H1 (cell line): ENCODE results near the gene DHCR7. TPM values are rescaled to one million over a fixed set of nuclear protein-coding genes. Genes with fewer than 3 reads are reported as not detected.

Source experiments
- CTCF ChIA-PET: fragments of 300-600 bp; sonication (Branson Sonifier 250); formaldehyde crosslinking; loops from one replicate; lab custom pipeline; 2021; ENCODE audit not compliant: partially characterized antibody; lab: Charles Lee
- POLR2A ChIA-PET: fragments of 300-600 bp; sonication (Branson Sonifier 250); formaldehyde crosslinking; loops from one replicate; lab custom pipeline; 2021; ENCODE audit warnings: inconsistent platforms; ENCODE audit not compliant: partially characterized antibody; lab: Charles Lee
- DNase-seq, 2 experiments: peaks; one replicate each; pipeline versions ENCODE4 v3.0.0 to v3.0.0-alpha.2; 2010 to 2022; ENCODE audit warnings: low spot score in 2 of 2, low read depth in 1 of 2, mixed read lengths in 1 of 2
- FAIRE-seq: peaks from 2 replicates; lab custom pipeline; 2011; peaks lifted over from hg19 to GRCh38; lab: Jason Lieb, UNC
- H2AFZ ChIP-seq: 2 replicates; pipeline ENCODE4 v1.8.1; 2012; ENCODE audit warnings: low read length, inconsistent platforms
- H2AK5ac ChIP-seq: 2 replicates; pipeline ENCODE4 v1.6.1; 2013; ENCODE audit warnings: low read depth, low read length
- H2BK120ac ChIP-seq: replicated peaks from 2 replicates; pipeline ENCODE3; 2013; ENCODE audit warnings: low read depth, low read length, inconsistent platforms
- H2BK12ac ChIP-seq: 2 replicates; pipeline ENCODE4 v1.6.1; 2013; ENCODE audit warnings: low read depth, low read length
- H2BK15ac ChIP-seq: 2 replicates; pipeline ENCODE4 v1.6.1; 2013; ENCODE audit warnings: low read length
- H2BK20ac ChIP-seq: 2 replicates; pipeline ENCODE4 v1.6.1; 2013; ENCODE audit warnings: low read length
- H2BK5ac ChIP-seq: 2 replicates; pipeline ENCODE4 v1.6.1; 2013; ENCODE audit warnings: low read depth, low read length
- H3K14ac ChIP-seq: 2 replicates; pipeline ENCODE4 v1.6.1; 2013; ENCODE audit warnings: inconsistent platforms; ENCODE audit not compliant: insufficient read length
- H3K18ac ChIP-seq: 2 replicates; pipeline ENCODE4 v1.6.1; 2013; ENCODE audit warnings: low read length; ENCODE audit errors: extremely low read depth
- H3K23ac ChIP-seq: 2 replicates; pipeline ENCODE4 v1.6.1; 2013; ENCODE audit warnings: inconsistent platforms; ENCODE audit not compliant: insufficient read length
- H3K23me2 ChIP-seq: 2 replicates; pipeline ENCODE4 v1.6.1; 2013; ENCODE audit warnings: low read depth, low read length
- H3K27ac ChIP-seq: 2 replicates; pipeline ENCODE4 v1.6.1; 2011; ENCODE audit warnings: low read depth, low read length, inconsistent platforms
- H3K27me3 ChIP-seq, 4 experiments: replicated peaks in 1 of 4; 1 replicate in 1 of 4; 2 replicates in 3 of 4; pipeline versions ENCODE4 v1.6.1 to v1.8.1; 2011 to 2013; ENCODE audit warnings: low read length in 3 of 4, mild to moderate bottlenecking in 3 of 4, inconsistent platforms in 2 of 4, mixed read lengths in 2 of 4, moderate library complexity in 1 of 4; ENCODE audit not compliant: control insufficient read depth in 3 of 4, insufficient read depth in 3 of 4; ENCODE audit errors: extremely low read depth in 1 of 4
- H3K36me3 ChIP-seq, 4 experiments: 2 replicates each; pipeline versions ENCODE4 v1.6.1 to v1.8.1; 2011 to 2013; ENCODE audit warnings: mild to moderate bottlenecking in 4 of 4, low read length in 3 of 4, moderate library complexity in 2 of 4, control low read depth in 1 of 4, inconsistent platforms in 1 of 4; ENCODE audit not compliant: insufficient read depth in 4 of 4, control insufficient read depth in 2 of 4
- H3K4ac ChIP-seq: replicated peaks from 2 replicates; pipeline ENCODE3; 2013; ENCODE audit warnings: low read length, low read depth, mixed read lengths, inconsistent platforms; ENCODE audit not compliant: insufficient read length
- H3K4me1 ChIP-seq, 4 experiments: replicated peaks in 1 of 4; 1 replicate in 1 of 4; 2 replicates in 3 of 4; pipeline versions ENCODE4 v1.6.1 to v1.8.1; 2011 to 2013; ENCODE audit warnings: low read length in 3 of 4, inconsistent platforms in 2 of 4, mixed read lengths in 1 of 4; ENCODE audit not compliant: insufficient read depth in 4 of 4, control insufficient read depth in 3 of 4
- H3K4me2 ChIP-seq, 2 experiments: 2 replicates each; pipeline versions ENCODE4 v1.6.1 to v1.8.1; 2011 to 2013; ENCODE audit warnings: low read depth in 2 of 2, low read length in 2 of 2, control low read depth in 1 of 2, inconsistent platforms in 1 of 2, mild to moderate bottlenecking in 1 of 2; ENCODE audit not compliant: insufficient read depth in 1 of 2
- H3K4me3 ChIP-seq, 4 experiments: fragments of 200-600, 300-600 bp in 1 of 4; sonication (generic), shearing (Covaris generic), sonication (Bioruptor Twin) in 1 of 4; 2 replicates each; pipeline versions ENCODE4 v1.5.1 to v1.8.1; 2011 to 2016; ENCODE audit warnings: low read length in 4 of 4, low read depth in 3 of 4, control low read depth in 2 of 4, inconsistent platforms in 2 of 4, mild to moderate bottlenecking in 2 of 4, mixed read lengths in 1 of 4, moderate library complexity in 1 of 4; ENCODE audit not compliant: insufficient read depth in 2 of 4; ENCODE audit errors: extremely low read depth in 1 of 4
- H3K56ac ChIP-seq: replicated peaks from 2 replicates; pipeline ENCODE3; 2013; ENCODE audit warnings: low read depth, mild to moderate bottlenecking, mixed read lengths, low read length, inconsistent platforms; ENCODE audit not compliant: insufficient read length
- H3K79me1 ChIP-seq: 2 replicates; pipeline ENCODE4 v1.6.1; 2013; ENCODE audit warnings: low read depth, low read length, control low read depth
- H3K79me2 ChIP-seq, 2 experiments: 2 replicates each; pipeline versions ENCODE4 v1.6.1 to v1.8.1; 2012 to 2013; ENCODE audit warnings: low read length in 2 of 2, mild to moderate bottlenecking in 2 of 2, inconsistent platforms in 1 of 2; ENCODE audit not compliant: insufficient read depth in 2 of 2, control insufficient read depth in 1 of 2
- H3K9ac ChIP-seq, 4 experiments: replicated peaks in 1 of 4; 1 replicate in 1 of 4; 2 replicates in 3 of 4; pipeline versions ENCODE4 v1.6.1 to v1.8.1; 2011 to 2013; ENCODE audit warnings: low read depth in 3 of 4, low read length in 3 of 4, control low read depth in 2 of 4, mild to moderate bottlenecking in 2 of 4, moderate library complexity in 2 of 4, inconsistent platforms in 1 of 4; ENCODE audit errors: extremely low read depth in 1 of 4
- H3K9me3 ChIP-seq, 2 experiments: 2 replicates each; pipeline versions ENCODE4 v1.6.1 to v1.8.1; 2012 to 2013; ENCODE audit warnings: mild to moderate bottlenecking in 2 of 2, moderate library complexity in 2 of 2, control low read depth in 1 of 2, inconsistent platforms in 1 of 2, low read depth in 1 of 2, low read length in 1 of 2, mixed read lengths in 1 of 2; ENCODE audit not compliant: insufficient read depth in 2 of 2
- H4K20me1 ChIP-seq, 2 experiments: replicated peaks in 1 of 2; 2 replicates each; pipeline versions ENCODE3 to v1.8.1; 2011 to 2013; ENCODE audit warnings: inconsistent platforms in 2 of 2, low read length in 2 of 2, mild to moderate bottlenecking in 1 of 2; ENCODE audit not compliant: insufficient read depth in 2 of 2, control insufficient read depth in 1 of 2
- H4K5ac ChIP-seq: 2 replicates; pipeline ENCODE4 v1.6.1; 2013; ENCODE audit warnings: low read length, low read depth, mixed read lengths, inconsistent platforms; ENCODE audit not compliant: insufficient read length
- H4K8ac ChIP-seq: 2 replicates; pipeline ENCODE4 v1.8.0; 2013; ENCODE audit warnings: mild to moderate bottlenecking, moderate library complexity, low read length, inconsistent platforms; ENCODE audit not compliant: insufficient read depth; ENCODE audit errors: extremely low read depth
- H4K91ac ChIP-seq: replicated peaks from 2 replicates; pipeline ENCODE3; 2013; ENCODE audit warnings: low read length, mixed read lengths, inconsistent platforms; ENCODE audit not compliant: insufficient read length
- EZH2 ChIP-seq: fragments of 200-600 bp; sonication (generic); IDR thresholded peaks from 2 replicates; pipeline ENCODE4 v1.7.1; 2012; ENCODE audit warnings: low read depth, mild to moderate bottlenecking, moderate library complexity, low read length, inconsistent platforms; ENCODE audit not compliant: severe bottlenecking
- HDAC2 ChIP-seq, 2 experiments: fragments of 300-600 bp in 1 of 2; sonication (generic) in 1 of 2; IDR thresholded peaks; 2 replicates each; pipeline ENCODE4 v1.6.1; 2011 to 2012; ENCODE audit warnings: low read depth in 2 of 2, low read length in 2 of 2, mild to moderate bottlenecking in 2 of 2, moderate library complexity in 2 of 2, borderline replicate concordance in 1 of 2, inconsistent platforms in 1 of 2
- JUN ChIP-seq: IDR thresholded peaks from 2 replicates; pipeline ENCODE4 v1.6.1; 2011; ENCODE audit warnings: low read depth, mild to moderate bottlenecking, improper control_type of control experiment, low read length
- WGBS, 2 experiments: shearing (Covaris generic) in 1 of 2; methylation state at CpG; one replicate each; pipeline versions ENCODE4 v1.1.6 to v1.1.7; 2013 to 2015; ENCODE audit warnings: low lambda C conversion rate in 2 of 2, mixed read lengths in 2 of 2, inconsistent platforms in 1 of 2, low coverage in 1 of 2, missing lambda C conversion rate in 1 of 2; ENCODE audit not compliant: insufficient replicate concordance in 2 of 2, insufficient coverage in 1 of 2, insufficient read length in 1 of 2; ENCODE audit errors: extremely low coverage in 1 of 2, missing lambda C conversion rate in 1 of 2; 5-methylcytosine and 5-hydroxymethylcytosine counted together
- polyA plus RNA-seq, 7 experiments: library from polyadenylated mRNA; depleted of rRNA in 3 of 7; stranded (reverse) in 5 of 7; unstranded in 2 of 7; fragments of >200 nt in 5 of 7; fragments of 200-250 nt in 2 of 7; gene quantifications; 1 replicate in 5 of 7; 2 replicates in 1 of 7; 4 replicates in 1 of 7; pipeline versions ENCODE4 v1.2.1 to v1.2.3, GENCODE V29; 2011 to 2013; ENCODE audit warnings: missing spikeins in 2 of 7, mixed read lengths in 2 of 7
- total RNA-seq: library from RNA; stranded (reverse); fragmentation: NEBNext Ultra II Directional; extraction: Animal tissue kit (Norgen Biotek cat#: 25700); gene quantifications from 2 replicates; pipeline ENCODE4 v1.2.1, GENCODE V29; 2021
- TF ChIP-seq, protein P1 (sequence below): IDR thresholded peaks from 2 replicates; pipeline ENCODE4 v1.6.1; 2012; ENCODE audit warnings: inconsistent platforms

The DHCR7 gene
- total and polyA plus RNA-seq, 2 of the 8 experiments (the other 6 are each of a cell fraction or from before 2014, with no cell fraction given), result 144 to 157 TPM

DNA sequence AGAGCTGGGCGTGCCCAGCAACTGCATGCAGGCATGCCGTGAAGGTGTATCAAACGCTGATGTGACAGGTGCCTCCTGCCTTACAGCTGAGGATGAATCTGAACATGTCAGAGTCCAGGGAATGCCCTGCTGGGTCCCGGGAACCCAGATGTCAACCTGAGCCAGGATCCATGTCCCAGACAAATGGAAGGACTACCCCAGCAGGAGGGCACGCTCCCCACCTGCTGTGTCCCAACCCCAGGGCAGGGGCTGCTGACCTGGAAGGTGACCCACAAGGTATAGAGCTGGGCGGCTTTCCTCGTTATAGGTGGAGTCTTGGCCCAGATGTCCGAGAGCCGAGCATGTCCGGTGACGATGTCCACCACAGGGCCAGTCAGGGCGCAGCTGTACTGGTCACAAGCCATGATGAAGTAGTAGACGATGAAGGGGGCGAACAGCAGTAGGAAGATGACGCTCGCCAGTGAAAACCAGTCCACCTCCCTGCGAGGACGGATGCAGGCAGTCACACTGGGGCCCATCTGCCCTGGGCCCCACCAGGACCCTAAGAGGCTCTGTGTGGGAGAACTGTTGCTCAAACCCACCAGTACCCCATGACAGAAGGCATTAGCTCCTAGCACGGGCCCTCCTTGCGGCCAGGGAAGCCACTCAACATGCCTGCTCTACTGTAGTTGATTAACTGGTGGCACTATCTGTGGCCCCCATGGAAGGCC lies 4.3 kb downstream of the DHCR7 start:
- FAIRE-seq (no peak), DNase-seq (no peak)
- H3K9ac ChIP-seq, result no peak overlapping the region
- H3K23ac ChIP-seq, result no peak overlapping the region
- H2BK12ac ChIP-seq, result no peak overlapping the region
- no peak overlapping the region for H3K4me2 ChIP-seq
- H2AFZ ChIP-seq, result no peak overlapping the region
- H3K4me1 ChIP-seq, result peaks cover 0 to 9% (median 2%) of the 10 kb centered on the region in 4 experiments; a peak in 3 of 7 replicates
- H2BK5ac ChIP-seq, result no peak overlapping the region
- H3K18ac ChIP-seq, result no peak overlapping the region
- H4K8ac ChIP-seq, result 0 out of 2 replicates have a peak overlapping the region, but pooled peaks have one; percentile 9
- H3K14ac ChIP-seq, result no peak overlapping the region
- H3K23me2 ChIP-seq, result peaks cover 16% of the 10 kb centered on the region
- 91% methylated on average over 15 of the region's 20 CpGs; no CpG with 5 or more reads in 1 of the 2 experiments for WGBS, 2 experiments
- H3K4me3 ChIP-seq, result no peak overlapping the region
- H2BK120ac ChIP-seq, result no peak overlapping the region
- no peak overlapping the region for H4K5ac ChIP-seq
- ChIA-PET CTCF (interaction anchor here (0.7 to 1.7 kb wide), 2 partner anchors 18 to 647 kb away, joined by 3 to 5 read pairs; no protein-coding TSS in a partner anchor), POLR2A (no interaction called here)
- no peak overlapping the region for H2BK15ac ChIP-seq
- H3K9me3 ChIP-seq, result no peaks in the 10 kb centered on the region
- H3K36me3 ChIP-seq, result peaks cover 45 to 84% (median 65%) of the 10 kb centered on the region in 4 experiments
- H4K20me1 ChIP-seq, result peaks cover 7 to 37% of the 10 kb centered on the region in 2 experiments
- H2AK5ac ChIP-seq, result no peak overlapping the region
- no peak overlapping the region for H3K27ac ChIP-seq
- H3K79me1 ChIP-seq, result peaks cover 15% of the 10 kb centered on the region
- H4K91ac ChIP-seq, result no peak overlapping the region
- no peak overlapping the region for H3K56ac ChIP-seq
- peaks cover 0 to 32% of the 10 kb centered on the region in 2 experiments; a peak in 3 of 4 replicates for H3K79me2 ChIP-seq
- no peak overlapping the region for H3K4ac ChIP-seq
- H3K27me3 ChIP-seq, result no peaks in the 10 kb centered on the region
- H2BK20ac ChIP-seq, result no peak overlapping the region
- TF ChIP-seq JUN (no peak), EZH2 (no peak), HDAC2 (IDR thresholded peaks at IDR 0.05; ENCODE audit: borderline replicate concordance in 1 of 2, low read depth in 2 of 2, low read length in 2 of 2) (no peak)
- TF ChIP-seq, protein P1, sequence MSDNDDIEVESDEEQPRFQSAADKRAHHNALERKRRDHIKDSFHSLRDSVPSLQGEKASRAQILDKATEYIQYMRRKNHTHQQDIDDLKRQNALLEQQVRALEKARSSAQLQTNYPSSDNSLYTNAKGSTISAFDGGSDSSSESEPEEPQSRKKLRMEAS, result no peak
